Measurements from ENCODE around the gene IST1. TPM values are rescaled to one million over a fixed set of nuclear protein-coding genes. Genes with fewer than 3 reads are reported as not detected.

Gene IST1
- total and polyA plus RNA-seq, 10 donors = 99.0 to 249 (median 213) TPM

DNA sequence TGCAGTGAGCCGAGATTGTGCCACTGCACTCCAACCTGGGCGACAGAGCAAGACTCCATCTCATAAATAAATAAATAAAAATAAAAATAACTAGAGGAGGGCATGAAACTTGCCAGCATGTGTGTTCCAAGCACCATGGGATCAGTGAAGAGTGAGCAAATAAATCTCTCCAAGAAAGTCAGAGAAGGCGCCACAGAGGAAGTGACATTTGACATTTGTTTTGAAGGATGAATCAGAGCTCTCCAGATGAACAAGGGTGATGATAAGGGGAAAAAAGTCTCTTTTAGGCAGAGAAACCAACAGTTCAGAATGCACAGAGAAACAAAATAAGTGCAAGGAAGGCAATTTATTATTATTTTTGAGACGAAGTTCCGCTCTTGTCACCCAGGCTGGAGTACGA lies 50.3 kb downstream of the IST1 start:
- Histone ChIP-seq H3K27ac (no peak overlapping the region), H3K4me1 (peaks cover 0 to 8% (median 0%) of the 10 kb centered on the region in 6 donors), H3K4me3 (no peak overlapping the region), H3K27me3 (replicated peaks in 1 of 7) (no peaks in the 10 kb centered on the region), H3K9me3 (no peaks in the 10 kb centered on the region), H3K36me3 (no peaks in the 10 kb centered on the region)
- TF ChIP-seq POLR2AphosphoS5 (IDR thresholded peaks at IDR 0.05) (no peak), POLR2A (IDR thresholded peaks at IDR 0.05) (no peak)
- TF ChIP-seq, protein P1, sequence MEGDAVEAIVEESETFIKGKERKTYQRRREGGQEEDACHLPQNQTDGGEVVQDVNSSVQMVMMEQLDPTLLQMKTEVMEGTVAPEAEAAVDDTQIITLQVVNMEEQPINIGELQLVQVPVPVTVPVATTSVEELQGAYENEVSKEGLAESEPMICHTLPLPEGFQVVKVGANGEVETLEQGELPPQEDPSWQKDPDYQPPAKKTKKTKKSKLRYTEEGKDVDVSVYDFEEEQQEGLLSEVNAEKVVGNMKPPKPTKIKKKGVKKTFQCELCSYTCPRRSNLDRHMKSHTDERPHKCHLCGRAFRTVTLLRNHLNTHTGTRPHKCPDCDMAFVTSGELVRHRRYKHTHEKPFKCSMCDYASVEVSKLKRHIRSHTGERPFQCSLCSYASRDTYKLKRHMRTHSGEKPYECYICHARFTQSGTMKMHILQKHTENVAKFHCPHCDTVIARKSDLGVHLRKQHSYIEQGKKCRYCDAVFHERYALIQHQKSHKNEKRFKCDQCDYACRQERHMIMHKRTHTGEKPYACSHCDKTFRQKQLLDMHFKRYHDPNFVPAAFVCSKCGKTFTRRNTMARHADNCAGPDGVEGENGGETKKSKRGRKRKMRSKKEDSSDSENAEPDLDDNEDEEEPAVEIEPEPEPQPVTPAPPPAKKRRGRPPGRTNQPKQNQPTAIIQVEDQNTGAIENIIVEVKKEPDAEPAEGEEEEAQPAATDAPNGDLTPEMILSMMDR (IDR thresholded peaks at IDR 0.05 in 8 of 11, conservative IDR thresholded peaks at IDR 0.05 in 3 of 11) = no peak
- DNase-seq = no peak
- intact Hi-C loops (cut with DNase I; ENCODE audit: low total_unique reads) = no loop called here
- 65 to 81% (median 71%) methylated on average over 6 of the region's 6 CpGs for WGBS, 5 donors

DNA sequence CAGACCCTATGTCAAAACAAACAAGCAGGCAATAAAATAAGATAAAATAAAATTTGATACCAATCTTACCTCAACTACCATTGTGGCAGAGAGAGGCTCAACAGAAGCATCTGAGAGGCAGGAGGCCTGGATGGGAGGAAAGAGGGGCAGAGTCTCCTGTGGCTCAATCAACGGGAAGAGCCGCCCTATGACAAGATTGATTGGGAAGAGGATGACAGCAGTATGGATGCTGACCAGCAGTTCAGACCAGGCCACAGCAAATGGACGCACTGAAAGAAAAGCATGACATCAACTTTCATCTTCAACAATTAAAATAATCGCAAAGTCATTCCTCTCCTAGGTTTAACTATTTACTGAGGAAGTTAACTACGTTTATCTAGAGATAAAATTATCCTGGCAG lies 57.5 kb downstream of the IST1 start:
- no peak for DNase-seq
- TF ChIP-seq POLR2A (IDR thresholded peaks at IDR 0.05) (no peak), POLR2AphosphoS5 (IDR thresholded peaks at IDR 0.05) (no peak)
- TF ChIP-seq, protein P1 (IDR thresholded peaks at IDR 0.05 in 8 of 11, conservative IDR thresholded peaks at IDR 0.05 in 3 of 11) = no peak
- intact Hi-C loops (cut with DNase I; ENCODE audit: low total_unique reads) = no loop called here
- Histone ChIP-seq H3K27ac (no peak overlapping the region), H3K9me3 (no peaks in the 10 kb centered on the region), H3K4me3 (no peak overlapping the region), H3K27me3 (replicated peaks in 1 of 7) (no peaks in the 10 kb centered on the region), H3K36me3 (no peaks in the 10 kb centered on the region), H3K4me1 (peaks cover 4 to 12% (median 8%) of the 10 kb centered on the region in 6 donors)
- WGBS, 5 donors = 56 to 66% (median 61%) methylated on average over 5 of the region's 5 CpGs

GRCh38 chr16:71954180-71954579 lies 58.8 kb downstream of the IST1 start:
- Histone ChIP-seq H3K9me3 (no peaks in the 10 kb centered on the region), H3K27ac (no peak overlapping the region), H3K4me3 (no peak overlapping the region), H3K4me1 (peaks cover 4 to 12% (median 8%) of the 10 kb centered on the region in 6 donors), H3K36me3 (no peaks in the 10 kb centered on the region), H3K27me3 (replicated peaks in 1 of 7) (no peaks in the 10 kb centered on the region)
- no peak for DNase-seq
- TF ChIP-seq POLR2AphosphoS5 (IDR thresholded peaks at IDR 0.05) (no peak), POLR2A (IDR thresholded peaks at IDR 0.05) (no peak)
- TF ChIP-seq, protein P1 (IDR thresholded peaks at IDR 0.05 in 8 of 11, conservative IDR thresholded peaks at IDR 0.05 in 3 of 11) = no peak
- intact Hi-C loops (cut with DNase I; ENCODE audit: low total_unique reads) = no loop called here
- 75 to 93% (median 79%) methylated on average over 5 of the region's 5 CpGs for WGBS, 5 donors

GRCh38 chr16:71954699-71955195 lies 59.4 kb downstream of the IST1 start:
- intact Hi-C loops (cut with DNase I; ENCODE audit: low total_unique reads) = no loop called here
- no peak for DNase-seq
- Histone ChIP-seq H3K27me3 (replicated peaks in 1 of 7) (no peaks in the 10 kb centered on the region), H3K4me1 (peaks cover 4 to 17% (median 8%) of the 10 kb centered on the region in 6 donors), H3K27ac (no peak overlapping the region), H3K9me3 (no peaks in the 10 kb centered on the region), H3K4me3 (no peak overlapping the region), H3K36me3 (no peaks in the 10 kb centered on the region)
- TF ChIP-seq, protein P1 (IDR thresholded peaks at IDR 0.05 in 8 of 11, conservative IDR thresholded peaks at IDR 0.05 in 3 of 11) = no peak
- TF ChIP-seq POLR2A (IDR thresholded peaks at IDR 0.05) (no peak), POLR2AphosphoS5 (IDR thresholded peaks at IDR 0.05) (no peak)
